Measurements from ENCODE around the gene SDF2L1. TPM values are rescaled to one million over a fixed set of nuclear protein-coding genes. Genes with fewer than 3 reads are reported as not detected.

Gene SDF2L1
- polyA plus RNA-seq, 1 experiment = 22.8 TPM

DNA sequence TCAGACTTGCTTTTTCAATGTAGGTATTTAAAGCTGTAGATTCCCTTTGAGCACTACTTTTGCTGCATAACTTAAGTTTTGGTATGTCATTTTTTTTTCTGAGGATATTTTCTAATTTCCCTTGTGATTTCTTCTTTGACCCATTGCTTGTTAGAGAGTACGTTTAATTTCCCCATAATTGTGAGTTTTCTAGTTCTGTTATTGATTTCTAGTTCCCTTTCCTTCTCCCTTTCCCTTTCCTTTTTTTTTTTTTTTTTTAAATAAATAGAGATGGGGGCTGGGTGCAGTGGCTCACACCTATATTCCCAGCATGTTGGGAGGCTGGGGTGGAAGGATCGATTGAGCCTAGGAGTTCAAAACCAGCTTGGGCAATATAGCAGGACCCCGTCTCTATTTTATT lies 43.8 kb upstream of the SDF2L1 start:
- POLR2A ChIA-PET = no interaction called here
- H3K36me3 ChIP-seq (ENCODE audit: control insufficient read depth, insufficient read depth, low read length) = peaks cover 18% of the 10 kb centered on the region
- CTCF ChIA-PET = interaction anchor here (1.1 to 1.2 kb wide), 3 partner anchors 10 to 31 kb away, joined by 3 read pairs; no protein-coding TSS in a partner anchor
- TF ChIP-seq, protein P1, sequence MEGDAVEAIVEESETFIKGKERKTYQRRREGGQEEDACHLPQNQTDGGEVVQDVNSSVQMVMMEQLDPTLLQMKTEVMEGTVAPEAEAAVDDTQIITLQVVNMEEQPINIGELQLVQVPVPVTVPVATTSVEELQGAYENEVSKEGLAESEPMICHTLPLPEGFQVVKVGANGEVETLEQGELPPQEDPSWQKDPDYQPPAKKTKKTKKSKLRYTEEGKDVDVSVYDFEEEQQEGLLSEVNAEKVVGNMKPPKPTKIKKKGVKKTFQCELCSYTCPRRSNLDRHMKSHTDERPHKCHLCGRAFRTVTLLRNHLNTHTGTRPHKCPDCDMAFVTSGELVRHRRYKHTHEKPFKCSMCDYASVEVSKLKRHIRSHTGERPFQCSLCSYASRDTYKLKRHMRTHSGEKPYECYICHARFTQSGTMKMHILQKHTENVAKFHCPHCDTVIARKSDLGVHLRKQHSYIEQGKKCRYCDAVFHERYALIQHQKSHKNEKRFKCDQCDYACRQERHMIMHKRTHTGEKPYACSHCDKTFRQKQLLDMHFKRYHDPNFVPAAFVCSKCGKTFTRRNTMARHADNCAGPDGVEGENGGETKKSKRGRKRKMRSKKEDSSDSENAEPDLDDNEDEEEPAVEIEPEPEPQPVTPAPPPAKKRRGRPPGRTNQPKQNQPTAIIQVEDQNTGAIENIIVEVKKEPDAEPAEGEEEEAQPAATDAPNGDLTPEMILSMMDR (IDR thresholded peaks at IDR 0.05; ENCODE audit: insufficient read depth, low read depth, low read length) = no peak
- no peak overlapping the region for H3K4me3 ChIP-seq (ENCODE audit: low read depth, low read length)
- no peak for DNase-seq (ENCODE audit: low read depth)
- no peaks in the 10 kb centered on the region for H3K27me3 ChIP-seq (ENCODE audit: control insufficient read depth, insufficient read depth, low read length)

DNA sequence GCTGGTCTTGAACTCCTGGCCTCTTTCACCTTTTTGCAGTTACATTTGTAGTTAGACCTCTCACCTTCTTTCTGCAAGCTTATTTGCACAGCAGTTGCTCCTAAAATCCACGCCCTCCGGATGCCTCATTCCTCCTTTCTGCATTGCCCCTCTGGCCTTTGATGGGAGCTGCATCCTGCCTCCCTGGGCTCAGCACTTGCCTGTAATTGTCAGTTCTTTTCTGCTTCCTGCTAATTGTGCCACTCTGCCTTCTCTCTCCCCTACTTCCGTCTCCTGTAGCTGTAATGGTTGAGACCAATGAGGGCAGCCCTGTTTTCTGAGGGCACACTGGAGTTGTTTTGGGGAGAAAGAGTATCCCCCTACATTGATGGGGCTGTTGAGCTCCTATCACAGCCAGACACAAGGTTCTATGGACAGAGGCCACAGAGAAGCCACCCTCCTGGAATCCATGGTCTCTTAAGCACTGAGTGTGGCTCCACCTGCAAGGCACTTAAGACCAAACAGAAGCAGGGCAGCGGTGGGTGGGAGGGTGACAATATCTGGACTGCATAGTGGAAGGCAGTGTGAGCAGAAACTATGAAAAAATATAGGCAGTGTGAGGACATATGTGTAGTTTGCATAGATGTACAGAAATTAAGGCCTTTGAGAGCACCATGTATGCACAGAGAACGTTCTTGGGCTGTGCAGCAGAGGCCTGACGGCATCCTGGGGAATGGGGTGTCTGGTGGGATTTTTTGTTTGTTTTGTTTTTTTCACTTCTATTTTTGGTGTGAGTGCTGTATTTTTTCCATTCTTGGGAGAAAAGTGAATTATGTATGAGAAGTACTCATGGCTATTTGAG lies 42.8 kb upstream of the SDF2L1 start:
- no peak overlapping the region for H3K4me3 ChIP-seq (ENCODE audit: low read depth, low read length)
- H3K27me3 ChIP-seq (ENCODE audit: control insufficient read depth, insufficient read depth, low read length) = no peaks in the 10 kb centered on the region
- H3K36me3 ChIP-seq (ENCODE audit: control insufficient read depth, insufficient read depth, low read length) = peaks cover 10% of the 10 kb centered on the region
- TF ChIP-seq, protein P1 (IDR thresholded peaks at IDR 0.05; ENCODE audit: insufficient read depth, low read depth, low read length) = no peak
- ChIA-PET CTCF (interaction anchor here (1.2 kb wide), 1 partner anchor 25 kb away, joined by 3 read pairs; no protein-coding TSS in a partner anchor), POLR2A (no interaction called here)
- no peak for DNase-seq (ENCODE audit: low read depth)

DNA sequence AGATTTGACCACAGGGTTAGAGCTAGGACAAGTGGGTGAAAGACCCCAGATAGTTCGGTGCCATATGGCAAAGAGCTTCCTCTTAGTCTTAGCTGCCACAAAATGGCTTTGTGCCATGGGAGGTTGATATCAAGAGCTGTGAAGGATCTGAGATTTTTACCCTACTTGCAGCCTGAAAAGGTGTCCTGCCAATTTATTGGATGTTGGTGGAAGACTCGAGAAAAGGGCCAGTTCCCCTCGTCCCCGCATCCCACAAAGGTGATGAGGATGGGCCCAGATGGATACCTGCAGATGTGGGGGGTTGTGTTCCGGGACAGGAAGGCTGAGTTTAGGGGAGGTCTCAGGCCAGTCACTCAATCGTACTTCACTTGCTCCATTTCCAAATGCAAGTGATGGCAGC lies 39.5 kb upstream of the SDF2L1 start:
- Histone ChIP-seq H3K36me3 (ENCODE audit: control insufficient read depth, insufficient read depth, low read length) (peaks cover 6% of the 10 kb centered on the region), H3K4me3 (ENCODE audit: low read depth, low read length) (no peak overlapping the region), H3K27me3 (ENCODE audit: control insufficient read depth, insufficient read depth, low read length) (no peaks in the 10 kb centered on the region)
- ChIA-PET POLR2A (no interaction called here), CTCF (interaction anchor here (0.7 kb wide), 1 partner anchor 27 kb away, joined by 3 read pairs; no protein-coding TSS in a partner anchor)
- no peak for DNase-seq (ENCODE audit: low read depth)
- TF ChIP-seq, protein P1 (IDR thresholded peaks at IDR 0.05; ENCODE audit: insufficient read depth, low read depth, low read length) = no peak

DNA sequence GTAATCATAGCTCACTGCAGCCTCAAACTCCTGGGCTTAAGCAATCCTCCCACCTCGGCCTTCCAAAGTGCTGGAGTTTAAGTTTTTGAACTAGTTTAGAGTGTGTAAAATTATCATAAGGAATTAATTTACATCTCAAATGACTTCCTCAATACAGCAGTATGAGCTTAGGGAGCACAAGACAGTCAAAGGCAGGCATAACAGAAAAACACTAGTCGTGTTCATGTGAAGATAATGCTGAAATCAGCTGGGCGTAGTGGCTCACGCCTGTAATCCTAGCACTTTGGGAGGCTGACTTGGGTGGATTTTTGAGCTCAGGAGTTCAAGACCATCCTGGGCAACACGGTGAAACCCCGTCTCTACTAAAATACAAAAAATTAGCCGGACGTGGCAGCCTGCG lies 38.1 kb upstream of the SDF2L1 start:
- POLR2A ChIA-PET = no interaction called here
- no peak for DNase-seq (ENCODE audit: low read depth)
- Histone ChIP-seq H3K27me3 (ENCODE audit: control insufficient read depth, insufficient read depth, low read length) (no peaks in the 10 kb centered on the region), H3K4me3 (ENCODE audit: low read depth, low read length) (no peak overlapping the region), H3K36me3 (ENCODE audit: control insufficient read depth, insufficient read depth, low read length) (peaks cover 6% of the 10 kb centered on the region)
- CTCF ChIA-PET = interaction anchor here (1.0 to 1.6 kb wide), 4 partner anchors 13 to 25 kb away, joined by 3 to 8 read pairs (median 3); partner anchors contain the start of gene YDJC
- TF ChIP-seq, protein P1 (IDR thresholded peaks at IDR 0.05; ENCODE audit: insufficient read depth, low read depth, low read length) = no peak

DNA sequence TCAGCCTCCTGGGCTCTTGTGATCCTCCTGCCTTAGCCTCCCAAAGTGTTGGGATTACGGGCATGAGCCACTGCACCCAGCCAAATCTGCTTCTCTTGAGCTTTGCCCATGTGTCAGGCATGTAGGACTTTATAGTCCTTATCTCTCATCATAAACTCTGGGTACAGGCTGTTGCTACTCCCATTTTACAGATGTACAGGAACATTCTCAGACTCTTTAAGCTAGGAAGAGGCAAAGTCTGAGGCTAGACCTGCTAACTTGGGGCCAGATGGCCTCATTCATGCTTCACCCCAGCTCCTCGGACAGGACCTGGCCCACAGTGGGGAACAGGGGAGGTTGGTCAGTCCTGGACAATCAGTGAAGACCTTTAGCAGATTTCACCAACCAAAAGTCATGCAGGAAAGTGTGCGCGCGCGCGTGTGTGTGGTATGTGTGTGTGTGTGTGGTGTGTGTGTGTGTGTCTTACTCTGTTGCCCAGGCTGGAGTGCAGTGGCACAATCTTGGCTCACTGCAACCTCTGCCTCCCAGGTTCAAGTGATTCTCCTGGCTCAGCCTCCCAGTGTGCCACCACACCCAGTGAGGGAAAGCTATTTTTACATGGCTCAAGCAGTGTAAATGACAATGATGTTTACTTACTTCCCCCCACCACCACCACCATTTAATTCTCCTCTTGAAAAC lies 36.1 kb upstream of the SDF2L1 start:
- peaks cover 8% of the 10 kb centered on the region for H3K36me3 ChIP-seq (ENCODE audit: control insufficient read depth, insufficient read depth, low read length)
- TF ChIP-seq, protein P1 (IDR thresholded peaks at IDR 0.05; ENCODE audit: insufficient read depth, low read depth, low read length) = no peak
- no peak overlapping the region for H3K4me3 ChIP-seq (ENCODE audit: low read depth, low read length)
- no peaks in the 10 kb centered on the region for H3K27me3 ChIP-seq (ENCODE audit: control insufficient read depth, insufficient read depth, low read length)
- ChIA-PET CTCF (interaction anchor here (0.9 to 1.8 kb wide), 4 partner anchors 15 to 35 kb away, joined by 3 to 6 read pairs (median 3); partner anchors contain the start of gene YDJC), POLR2A (no interaction called here)
- DNase-seq (ENCODE audit: low read depth) = no peak
